Kidney epithelial cell (primary cell): ENCODE measurements around the gene EBI3. TPM values are rescaled to one million over a fixed set of nuclear protein-coding genes. Genes with fewer than 3 reads are reported as not detected.
"Not testable (repeated sequence)": the region's sequence is repeated elsewhere in the genome, so short reads cannot be mapped to it uniquely, and the experiment has no call there.

Experiments
- DNase-seq: peaks from one replicate; pipeline ENCODE4 v3.0.0-alpha.2; 2010; ENCODE audit warnings: low read depth
- H3K27me3 ChIP-seq: 2 replicates; pipeline ENCODE4 v1.6.0; 2011; ENCODE audit warnings: low read length; ENCODE audit not compliant: control insufficient read depth, insufficient read depth
- H3K36me3 ChIP-seq: 2 replicates; pipeline ENCODE4 v1.5.1; 2011; ENCODE audit warnings: low read length; ENCODE audit not compliant: control insufficient read depth, insufficient read depth
- H3K4me3 ChIP-seq: 2 replicates; pipeline ENCODE4 v1.5.1; 2011; ENCODE audit warnings: low read depth, mild to moderate bottlenecking, control low read depth, low read length
- total RNA-seq: library from RNA; depleted of rRNA; stranded (reverse); fragments of >200 nt; gene quantifications from 2 replicates; pipeline ENCODE4 v1.2.3, GENCODE V29; 2015
- TF ChIP-seq, protein P1 (sequence below): IDR thresholded peaks from 2 replicates; pipeline ENCODE4 v1.5.1; 2011; ENCODE audit warnings: mild to moderate bottlenecking, moderate library complexity, low read length, control low read depth, inconsistent platforms; ENCODE audit not compliant: insufficient read depth, poor library complexity, severe bottlenecking

EBI3 gene
- total RNA-seq, 1 donor from 2014 or later = 2.5 TPM

DNA sequence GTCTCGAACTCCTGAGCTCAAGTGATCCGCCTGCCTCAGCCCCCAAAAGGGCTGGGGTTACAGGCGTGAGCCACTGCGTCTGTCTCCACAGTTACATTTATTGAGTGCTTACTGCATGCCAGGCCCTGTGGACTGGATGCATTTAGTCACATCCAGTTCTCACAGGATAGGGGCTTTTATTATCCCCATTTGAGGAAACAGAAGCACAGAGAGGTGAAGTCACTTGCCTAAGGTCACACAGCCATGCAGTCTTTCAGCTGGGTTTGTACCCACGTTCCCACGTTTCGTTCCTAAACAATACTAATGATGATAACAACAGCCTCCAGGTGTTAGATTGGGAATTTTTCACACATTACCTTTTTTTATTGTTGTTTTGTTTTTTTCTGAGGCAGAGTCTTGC lies 9.1 kb upstream of the EBI3 start:
- H3K36me3 ChIP-seq = no peaks in the 10 kb centered on the region
- TF ChIP-seq, protein P1, sequence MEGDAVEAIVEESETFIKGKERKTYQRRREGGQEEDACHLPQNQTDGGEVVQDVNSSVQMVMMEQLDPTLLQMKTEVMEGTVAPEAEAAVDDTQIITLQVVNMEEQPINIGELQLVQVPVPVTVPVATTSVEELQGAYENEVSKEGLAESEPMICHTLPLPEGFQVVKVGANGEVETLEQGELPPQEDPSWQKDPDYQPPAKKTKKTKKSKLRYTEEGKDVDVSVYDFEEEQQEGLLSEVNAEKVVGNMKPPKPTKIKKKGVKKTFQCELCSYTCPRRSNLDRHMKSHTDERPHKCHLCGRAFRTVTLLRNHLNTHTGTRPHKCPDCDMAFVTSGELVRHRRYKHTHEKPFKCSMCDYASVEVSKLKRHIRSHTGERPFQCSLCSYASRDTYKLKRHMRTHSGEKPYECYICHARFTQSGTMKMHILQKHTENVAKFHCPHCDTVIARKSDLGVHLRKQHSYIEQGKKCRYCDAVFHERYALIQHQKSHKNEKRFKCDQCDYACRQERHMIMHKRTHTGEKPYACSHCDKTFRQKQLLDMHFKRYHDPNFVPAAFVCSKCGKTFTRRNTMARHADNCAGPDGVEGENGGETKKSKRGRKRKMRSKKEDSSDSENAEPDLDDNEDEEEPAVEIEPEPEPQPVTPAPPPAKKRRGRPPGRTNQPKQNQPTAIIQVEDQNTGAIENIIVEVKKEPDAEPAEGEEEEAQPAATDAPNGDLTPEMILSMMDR = no peak

DNA sequence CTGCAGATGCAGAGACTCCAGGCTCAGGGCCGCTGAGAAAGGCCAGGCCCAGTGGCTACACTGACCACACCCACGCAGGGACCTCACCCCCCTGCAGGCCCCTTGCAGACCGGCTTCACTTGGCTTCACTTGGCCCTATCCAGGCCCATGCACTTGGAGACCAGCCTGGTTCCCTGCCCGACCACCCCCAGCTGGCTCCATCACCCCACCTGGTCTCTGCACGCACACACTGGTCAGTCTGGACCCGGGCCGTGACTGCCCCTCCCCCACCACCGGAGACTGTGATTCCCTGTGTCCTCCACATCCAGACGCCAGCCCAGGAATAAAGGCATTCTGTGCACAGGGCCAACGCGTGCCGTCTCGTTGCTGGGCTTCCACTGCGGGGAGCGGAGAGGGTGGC lies 4.9 kb upstream of the EBI3 start:
- H3K27me3 ChIP-seq = peaks cover 3% of the 10 kb centered on the region
- no peak for DNase-seq
- no peak overlapping the region for H3K4me3 ChIP-seq
- TF ChIP-seq, protein P1 = no peak
- no peaks in the 10 kb centered on the region for H3K36me3 ChIP-seq

More for the DNA sequence above, 9.1 kb upstream of the EBI3 start:
- no peak overlapping the region for H3K4me3 ChIP-seq
- no peaks in the 10 kb centered on the region for H3K27me3 ChIP-seq
- no peak for DNase-seq

DNA sequence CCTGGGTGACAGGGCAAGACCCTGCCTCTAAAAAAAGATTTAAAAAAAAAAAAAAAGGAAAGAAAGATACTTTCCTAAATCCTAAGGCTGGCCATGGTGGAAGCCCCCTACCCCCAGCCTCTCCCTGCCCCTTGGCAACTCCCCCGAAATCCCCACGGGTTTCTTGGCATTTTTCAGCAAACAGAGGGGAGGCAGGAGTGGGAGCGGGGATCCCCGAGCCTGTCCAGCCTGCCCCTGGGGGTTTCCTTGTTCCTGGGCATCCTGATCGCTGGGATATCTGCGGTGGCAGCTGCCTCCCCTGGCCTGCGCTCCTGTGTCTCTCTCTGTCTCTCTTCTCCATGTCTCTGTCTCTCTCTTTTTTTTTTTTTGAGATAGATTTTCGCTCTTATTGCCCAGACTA lies 3.4 kb upstream of the EBI3 start:
- Histone ChIP-seq H3K36me3 (no peaks in the 10 kb centered on the region), H3K4me3 (no peak overlapping the region), H3K27me3 (peaks cover 3% of the 10 kb centered on the region)
- TF ChIP-seq, protein P1 = no peak
- DNase-seq = no peak

DNA sequence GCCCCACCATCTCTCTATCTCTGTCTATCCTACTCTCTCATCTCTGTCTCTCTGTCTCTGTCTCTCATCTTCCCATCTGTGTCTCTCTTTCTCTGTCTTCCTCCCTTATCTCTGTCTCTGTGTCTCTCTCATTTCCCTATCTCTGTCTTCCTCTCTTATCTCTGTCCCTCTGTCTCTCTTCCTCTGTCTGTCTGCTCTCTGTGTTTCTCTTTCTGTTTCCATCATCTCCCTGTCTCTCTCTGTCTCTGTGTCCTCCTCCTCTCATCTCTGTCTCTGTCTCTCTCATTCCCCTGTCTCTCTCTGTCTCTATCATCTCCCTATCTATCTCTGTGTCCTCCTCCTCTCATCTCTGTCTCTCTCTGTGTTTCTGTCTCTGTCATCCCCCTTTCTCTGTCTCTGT lies 1.6 kb upstream of the EBI3 start:
- TF ChIP-seq, protein P1 = no peak
- DNase-seq = no peak
- H3K4me3 ChIP-seq = no peak overlapping the region
- H3K27me3 ChIP-seq = peaks cover 3% of the 10 kb centered on the region
- no peaks in the 10 kb centered on the region for H3K36me3 ChIP-seq

DNA sequence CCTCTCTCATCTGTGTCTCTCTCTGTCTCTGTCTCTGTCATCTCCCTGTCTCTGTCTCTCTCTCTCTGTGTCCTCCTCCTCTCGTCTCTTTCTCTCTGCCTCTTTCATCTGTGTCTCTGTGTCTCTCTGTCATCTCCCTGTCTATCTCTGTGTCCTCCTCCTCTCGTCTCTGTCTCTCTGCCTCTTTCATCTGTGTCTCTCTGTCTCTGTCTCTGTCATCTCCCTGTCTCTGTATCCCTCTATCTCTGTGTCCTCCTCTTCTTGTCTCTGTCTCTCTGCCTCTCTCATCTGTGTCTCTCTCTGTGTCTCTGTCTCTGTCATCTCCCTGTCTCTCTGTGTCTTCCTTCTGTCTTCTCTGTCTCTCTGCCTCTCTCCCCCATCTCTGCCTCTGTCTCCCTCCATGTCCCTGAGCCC lies 551 bp upstream of the EBI3 start:
- H3K4me3 ChIP-seq = no peak overlapping the region
- peaks cover 3% of the 10 kb centered on the region for H3K27me3 ChIP-seq
- no peak for DNase-seq
- no peaks in the 10 kb centered on the region for H3K36me3 ChIP-seq
- TF ChIP-seq, protein P1 = no peak

DNA sequence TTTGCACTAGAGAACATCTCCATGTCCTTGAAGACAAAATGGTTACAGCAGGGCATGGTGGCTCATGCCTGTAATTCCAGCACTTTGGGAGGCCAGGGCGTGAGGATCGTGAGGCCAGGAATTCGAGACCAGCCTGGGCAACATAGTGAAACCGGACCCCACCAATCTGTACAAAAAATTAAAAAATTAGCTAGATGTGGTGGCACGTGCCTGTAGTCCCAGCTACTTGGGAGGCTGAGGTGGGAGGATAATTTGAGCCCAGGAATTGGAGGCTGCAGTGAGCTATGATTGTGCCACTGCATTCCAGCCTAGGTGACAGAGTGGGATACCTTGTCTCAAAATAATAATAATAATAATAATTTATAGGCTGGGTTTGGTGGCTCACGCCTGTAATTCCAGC lies 914 bp downstream of the EBI3 start:
- DNase-seq, H3K36me3 ChIP-seq, H3K4me3 ChIP-seq, H3K27me3 ChIP-seq: not testable (repeated sequence)

DNA sequence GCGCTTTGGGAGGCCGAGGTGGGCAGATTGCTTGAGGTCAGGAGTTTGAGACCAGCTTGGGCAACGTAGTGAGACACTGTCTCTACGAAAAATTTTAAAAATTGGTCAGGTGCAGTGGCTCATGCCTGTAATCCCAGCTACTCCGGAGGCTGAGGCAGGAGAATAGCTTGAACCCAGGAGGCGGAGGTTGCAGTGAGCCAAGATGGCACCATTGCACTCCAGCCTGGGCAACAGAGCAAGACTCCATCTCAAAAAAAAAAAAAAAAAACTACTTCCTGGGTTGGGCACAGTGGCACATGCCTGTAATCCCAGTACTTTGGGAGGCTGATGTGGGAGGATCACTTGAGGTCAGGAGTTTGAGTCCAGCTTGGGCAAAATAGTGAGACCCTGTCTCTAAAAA lies 2.2 kb downstream of the EBI3 start:
- H3K36me3 ChIP-seq, H3K27me3 ChIP-seq, DNase-seq, H3K4me3 ChIP-seq: not testable (repeated sequence)

DNA sequence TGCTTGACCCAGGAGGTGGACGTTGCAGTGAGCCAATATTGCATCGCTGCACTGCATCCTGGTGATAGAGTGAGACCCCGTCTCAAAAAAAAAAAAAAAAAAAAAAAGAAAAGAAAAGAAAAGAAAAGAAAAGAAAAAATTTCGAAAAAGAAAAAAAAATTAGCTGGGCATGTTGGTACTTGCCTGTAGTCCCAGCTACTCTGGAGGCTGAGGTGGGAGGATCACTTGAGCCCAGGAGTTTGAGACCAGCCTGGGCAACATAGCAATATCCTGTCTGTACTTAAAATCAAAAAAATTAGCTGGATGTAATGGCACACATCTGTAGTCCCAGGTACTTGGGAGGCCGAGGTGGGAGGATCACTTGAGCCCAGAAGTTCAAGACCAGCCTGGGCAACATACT lies 2.8 kb downstream of the EBI3 start:
- H3K27me3 ChIP-seq, H3K4me3 ChIP-seq, H3K36me3 ChIP-seq, DNase-seq: not testable (repeated sequence)
